DOHH2 (cell line): ENCODE results near the gene SORBS2.

Experiments used
- H3F3A ChIP-seq: fragments of 200-600 bp; sonication (generic), shearing (Covaris generic); 2 replicates; pipeline ENCODE4 v1.6.0; 2016; ENCODE audit warnings: antibody characterized with exemption, mild to moderate bottlenecking; ENCODE audit not compliant: control insufficient read depth, insufficient read depth
- H3K27ac ChIP-seq: fragments of 200-600 bp; sonication (generic); 2 replicates; pipeline ENCODE4 v1.5.1; 2014; ENCODE audit warnings: low read depth, mild to moderate bottlenecking, low read length, moderate library complexity
- H3K27me3 ChIP-seq: fragments of 200-600 bp; sonication (generic); 2 replicates; pipeline ENCODE4 v1.6.1; 2014; ENCODE audit warnings: mild to moderate bottlenecking, low read length, mixed read lengths; ENCODE audit not compliant: control insufficient read depth
- H3K36me3 ChIP-seq: fragments of 200-600 bp; sonication (generic); 2 replicates; pipeline ENCODE4 v1.6.1; 2014; ENCODE audit warnings: mild to moderate bottlenecking, low read length, moderate library complexity, mixed read lengths; ENCODE audit not compliant: control insufficient read depth
- H3K4me1 ChIP-seq: fragments of 200-600 bp; sonication (generic); 2 replicates; pipeline ENCODE4 v1.6.1; 2014; ENCODE audit warnings: mild to moderate bottlenecking, low read length, mixed read lengths; ENCODE audit not compliant: control insufficient read depth
- H3K4me2 ChIP-seq: fragments of 200-600 bp; sonication (generic); 2 replicates; pipeline ENCODE4 v1.6.0; 2014; ENCODE audit warnings: mild to moderate bottlenecking, low read length, moderate library complexity
- H3K4me3 ChIP-seq: fragments of 200-600 bp; sonication (generic); 2 replicates; pipeline ENCODE4 v1.5.1; 2014; ENCODE audit warnings: mild to moderate bottlenecking, low read length, mixed read lengths
- H3K79me2 ChIP-seq: fragments of 200-600 bp; sonication (generic); 2 replicates; pipeline ENCODE4 v1.6.1; 2014; ENCODE audit warnings: mild to moderate bottlenecking, low read length, mixed read lengths; ENCODE audit not compliant: control insufficient read depth
- H3K9me2 ChIP-seq: fragments of 200-600 bp; sonication (generic); replicated peaks from 2 replicates; pipeline ENCODE4 v1.6.1; 2014; ENCODE audit warnings: mild to moderate bottlenecking, low read length, mixed read lengths; ENCODE audit not compliant: control insufficient read depth
- H3K9me3 ChIP-seq: fragments of 200-600 bp; sonication (generic); 2 replicates; pipeline ENCODE4 v1.6.1; 2014; ENCODE audit warnings: antibody characterized with exemption, low read length, mixed read lengths; ENCODE audit not compliant: control insufficient read depth, insufficient read depth
- H4K20me1 ChIP-seq: fragments of 200-600 bp; sonication (generic); 2 replicates; pipeline ENCODE4 v1.6.0; 2014; ENCODE audit warnings: low read depth, mild to moderate bottlenecking, antibody characterized with exemption, low read length, moderate library complexity; ENCODE audit not compliant: control insufficient read depth, insufficient read depth
- CTCF ChIP-seq: fragments of 200-600 bp; sonication (generic); IDR thresholded peaks from one replicate; pipeline ENCODE4 v1.5.1; 2014; ENCODE audit warnings: antibody characterized with exemption, mild to moderate bottlenecking, low read depth, low read length; ENCODE audit not compliant: poor library complexity, severe bottlenecking
- EZH2phosphoT487 ChIP-seq: fragments of 200-600 bp; sonication (generic); IDR thresholded peaks from 2 replicates; pipeline ENCODE4 v1.6.1; 2017; ENCODE audit warnings: borderline replicate concordance, mild to moderate bottlenecking, antibody characterized with exemption, low read length, moderate library complexity, mixed read lengths

Gene SORBS2

GRCh38 chr4:185718578-185719499 lies 93.2 kb downstream of the SORBS2 start:
- H3K27ac ChIP-seq = no peak overlapping the region
- TF ChIP-seq CTCF = no peak
- TF ChIP-seq EZH2phosphoT487 = no peak

GRCh38 chr4:185717377-185717741 lies 94.6 kb downstream of the SORBS2 start:
- no peaks in the 10 kb centered on the region for H3K4me1 ChIP-seq
- no peaks in the 10 kb centered on the region for H3F3A ChIP-seq
- H3K4me2 ChIP-seq = no peak overlapping the region
- no peaks in the 10 kb centered on the region for H3K9me3 ChIP-seq
- no peaks in the 10 kb centered on the region for H3K9me2 ChIP-seq
- no peaks in the 10 kb centered on the region for H3K27me3 ChIP-seq
- no peaks in the 10 kb centered on the region for H4K20me1 ChIP-seq
- no peak overlapping the region for H3K4me3 ChIP-seq
- no peaks in the 10 kb centered on the region for H3K36me3 ChIP-seq
- no peak for TF ChIP-seq EZH2phosphoT487
- no peak for TF ChIP-seq CTCF
- H3K27ac ChIP-seq = no peak overlapping the region
- H3K79me2 ChIP-seq = no peaks in the 10 kb centered on the region

More at GRCh38 chr4:185718578-185719499, 93.2 kb downstream of the SORBS2 start:
- H3K79me2 ChIP-seq = no peaks in the 10 kb centered on the region
- H3K4me1 ChIP-seq = no peaks in the 10 kb centered on the region
- no peaks in the 10 kb centered on the region for H3K9me3 ChIP-seq
- H3K9me2 ChIP-seq = no peaks in the 10 kb centered on the region
- no peaks in the 10 kb centered on the region for H4K20me1 ChIP-seq
- no peaks in the 10 kb centered on the region for H3K36me3 ChIP-seq
- H3K4me3 ChIP-seq = no peak overlapping the region
- no peaks in the 10 kb centered on the region for H3F3A ChIP-seq
- peaks cover 2% of the 10 kb centered on the region; the same call in 1 of the 2 replicates for H3K27me3 ChIP-seq
- H3K4me2 ChIP-seq = no peak overlapping the region

- Histone ChIP-seq H4K20me1 (no peaks in the 10 kb centered on the region), H3K36me3 (no peaks in the 10 kb centered on the region), H3F3A (no peaks in the 10 kb centered on the region), H3K9me2 (no peaks in the 10 kb centered on the region), H3K4me2 (no peak overlapping the region), H3K27ac (no peak overlapping the region), H3K79me2 (no peaks in the 10 kb centered on the region), H3K9me3 (no peaks in the 10 kb centered on the region), H3K4me1 (no peaks in the 10 kb centered on the region), H3K27me3 (no peaks in the 10 kb centered on the region), H3K4me3 (no peak overlapping the region)
- no peak for TF ChIP-seq CTCF
- no peak for TF ChIP-seq EZH2phosphoT487
Observed at GRCh38 chr4:185716577-185717376, 95.2 kb downstream of the SORBS2 start.
